ENCODE data around the gene PCDHGA1.

DNA sequence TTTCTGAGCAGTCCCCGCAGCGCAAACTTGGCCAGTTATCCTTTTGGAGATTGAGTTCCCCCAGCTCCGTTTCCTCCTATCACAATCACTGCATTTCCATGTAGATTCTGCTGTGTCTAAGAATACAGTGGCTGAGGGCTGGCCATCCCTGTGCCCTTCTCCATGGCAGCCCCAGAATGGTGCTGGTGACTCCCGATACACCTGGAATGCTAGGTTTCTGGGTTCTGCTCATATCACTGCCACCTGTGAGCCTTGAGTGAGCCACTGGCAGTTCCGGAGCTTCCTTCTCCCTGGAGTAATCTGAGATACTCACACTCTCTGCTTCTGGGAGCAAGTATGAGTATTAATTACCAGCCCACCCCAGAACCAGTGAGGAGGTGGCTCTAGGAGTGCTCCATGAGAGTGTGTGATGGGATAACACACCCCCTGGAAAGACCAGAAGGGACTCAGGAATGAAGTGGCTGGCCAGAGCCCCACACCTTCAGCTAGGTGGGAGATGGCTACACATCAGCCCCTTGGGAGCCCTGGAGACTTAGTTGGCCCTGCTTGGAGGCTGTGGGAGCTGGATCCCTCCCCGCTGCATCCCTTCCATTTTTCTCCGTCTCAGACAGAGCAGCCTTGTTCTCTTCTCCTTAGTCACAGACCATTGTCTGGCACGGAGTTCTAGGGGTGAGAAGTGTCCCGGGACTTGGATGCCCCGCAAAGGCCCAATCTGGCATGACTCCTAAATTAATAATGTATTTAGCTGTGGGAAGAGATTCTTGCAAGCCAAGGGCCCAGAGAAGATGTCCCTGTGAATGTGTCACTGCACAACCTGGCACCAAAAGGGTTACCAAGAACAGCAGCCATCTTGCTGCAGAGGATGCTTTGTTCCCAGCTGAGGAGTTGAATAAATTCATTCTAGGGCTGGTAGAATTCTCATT lies 163.4 kb downstream of the PCDHGA1 start:
- TF ChIP-seq SMC3 (conservative IDR thresholded peaks at IDR 0.05; ENCODE audit: insufficient read depth, low read depth, low read length) (no peak), POLR2A (conservative IDR thresholded peaks at IDR 0.05) (no peak), PREB (CRISPR knock-in tag; IDR thresholded peaks at IDR 0.05) (no peak), SAFB (IDR thresholded peaks at IDR 0.05; ENCODE audit: borderline replicate concordance, low read depth, low read length) (no peak), MTA1 (IDR thresholded peaks at IDR 0.05; ENCODE audit: borderline replicate concordance) (no peak), TAF1 (IDR thresholded peaks at IDR 0.05; ENCODE audit: control insufficient read depth, extremely low read depth, insufficient read depth, low read length, severe bottlenecking) (no peak), TCF7 (IDR thresholded peaks at IDR 0.05; ENCODE audit: borderline replicate concordance) (no peak), REST (IDR thresholded peaks at IDR 0.05; ENCODE audit: borderline replicate concordance) (no peak), REST (CRISPR knock-in tag; IDR thresholded peaks at IDR 0.05; ENCODE audit: low read depth) (no peak), ZNF140 (CRISPR knock-in tag; IDR thresholded peaks at IDR 0.05) (no peak), ZNF217 (CRISPR knock-in tag; IDR thresholded peaks at IDR 0.05) (no peak), TARDBP (IDR thresholded peaks at IDR 0.05) (no peak), ILK (tag; IDR thresholded peaks at IDR 0.05; ENCODE audit: borderline replicate concordance, low read depth) (no peak)

All from K562 (cell line).